Measurements from ENCODE around the gene FBXL20.

FBXL20 gene

GRCh38 chr17:39393736-39394135 is 7.7 kb downstream of the FBXL20 start (continued):
- no peak for TF ChIP-seq HOXA7 (CRISPR knock-in tag; IDR thresholded peaks at IDR 0.05; ENCODE audit: borderline replicate concordance)
- TF ChIP-seq AEBP2 (tag by site-specific recombination; IDR thresholded peaks at IDR 0.05; ENCODE audit: borderline replicate concordance): no peak
- no peak for TF ChIP-seq ZNF266 (tag by site-specific recombination; IDR thresholded peaks at IDR 0.05; ENCODE audit: low read depth)

DNA sequence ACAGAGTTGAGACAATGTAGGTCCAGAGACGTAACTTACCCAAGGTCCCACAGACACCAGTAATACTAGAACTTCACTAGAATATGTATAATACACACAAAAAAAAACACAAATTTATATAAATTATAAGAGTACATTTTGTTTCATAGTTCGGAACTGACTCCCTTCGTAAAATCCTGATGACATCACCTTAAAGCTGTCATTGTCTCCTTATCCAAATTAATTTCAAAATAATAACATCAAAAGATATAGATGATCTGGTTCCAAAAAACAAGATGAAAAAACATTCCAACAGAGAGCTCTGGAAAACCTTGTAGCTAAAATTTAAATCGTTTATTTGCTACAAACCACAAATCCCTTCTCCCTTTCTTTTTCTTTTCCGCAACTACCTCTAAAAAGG is 10.0 kb downstream of the FBXL20 start:
- CTCF ChIA-PET: no interaction called here

DNA sequence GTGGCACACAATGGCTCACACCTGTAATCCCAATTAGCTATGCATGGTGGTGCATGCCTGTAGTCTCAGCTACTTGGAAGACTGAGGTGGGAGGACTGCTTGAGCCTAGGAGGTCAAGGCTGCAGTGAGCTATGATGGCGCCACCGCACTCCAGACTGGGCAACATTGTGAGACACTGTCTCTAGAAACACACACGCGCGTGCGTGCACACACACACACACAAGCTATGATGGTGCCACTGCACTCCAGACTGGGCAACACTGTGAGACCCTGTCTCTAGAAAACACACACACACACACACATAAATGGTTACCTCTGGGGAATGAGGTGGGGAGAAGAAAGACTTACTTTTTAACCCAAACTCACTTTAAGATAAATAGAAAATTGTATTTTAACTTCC is 16.4 kb downstream of the FBXL20 start:
- Histone ChIP-seq H3K9me3 (ENCODE audit: control insufficient read depth, insufficient read depth, low read depth, low read length) (no peaks in the 10 kb centered on the region), H3K36me3 (ENCODE audit: control insufficient read depth in 2 of 2, insufficient read depth in 1 of 2, low read length in 2 of 2) (peaks cover 0 to 4% of the 10 kb centered on the region in 2 experiments; a peak in 2 of 3 replicates), H3K4me3 (ENCODE audit: low read depth, low read length) (no peak overlapping the region), H3K4me1 (ENCODE audit: control insufficient read depth, insufficient read depth, low read length) (no peaks in the 10 kb centered on the region), H3K27ac (ENCODE audit: extremely low read depth, low read depth, low read length) (no peak overlapping the region)
- ChIA-PET CTCF (interaction anchor here (1.2 kb wide), 1 partner anchor 10 kb away, joined by 3 read pairs; no protein-coding TSS in a partner anchor), POLR2A (interaction anchor here (0.6 to 1.7 kb wide), 2 partner anchors 16 to 21 kb away, joined by 3 to 6 read pairs; partner anchors contain the start of gene FBXL20)
- TF ChIP-seq ZFP41 (tag by site-specific recombination; IDR thresholded peaks at IDR 0.05; ENCODE audit: borderline replicate concordance) (no peak), ZNF121 (tag by site-specific recombination; IDR thresholded peaks at IDR 0.05) (peak; percentile 96), ZNF843 (tag by site-specific recombination; IDR thresholded peaks at IDR 0.05) (no peak), ZNF707 (tag by site-specific recombination; IDR thresholded peaks at IDR 0.05) (no peak), PRDM1 (tag by site-specific recombination; IDR thresholded peaks at IDR 0.05) (no peak)
- TF ChIP-seq, protein P1, sequence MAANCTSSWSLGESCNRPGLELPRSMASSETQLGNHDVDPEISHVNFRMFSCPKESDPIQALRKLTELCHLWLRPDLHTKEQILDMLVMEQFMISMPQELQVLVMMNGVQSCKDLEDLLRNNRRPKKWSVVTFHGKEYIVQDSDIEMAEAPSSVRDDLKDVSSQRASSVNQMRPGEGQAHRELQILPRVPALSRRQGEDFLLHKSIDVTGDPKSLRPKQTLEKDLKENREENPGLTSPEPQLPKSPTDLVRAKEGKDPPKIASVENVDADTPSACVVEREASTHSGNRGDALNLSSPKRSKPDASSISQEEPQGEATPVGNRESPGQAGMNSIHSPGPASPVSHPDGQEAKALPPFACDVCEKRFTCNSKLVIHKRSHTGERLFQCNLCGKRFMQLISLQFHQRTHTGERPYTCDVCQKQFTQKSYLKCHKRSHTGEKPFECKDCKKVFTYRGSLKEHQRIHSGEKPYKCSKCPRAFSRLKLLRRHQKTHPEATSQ (tag by site-specific recombination; IDR thresholded peaks at IDR 0.05): no peak

More for the DNA sequence above, 10.0 kb downstream of the FBXL20 start:
- no peaks in the 10 kb centered on the region for H3K4me1 ChIP-seq (ENCODE audit: control insufficient read depth, insufficient read depth, low read length)
- H3K36me3 ChIP-seq (ENCODE audit: control insufficient read depth in 2 of 2, insufficient read depth in 1 of 2, low read length in 2 of 2): peaks cover 0 to 14% of the 10 kb centered on the region in 2 experiments; a peak in 2 of 3 replicates
- TF ChIP-seq, protein P2, sequence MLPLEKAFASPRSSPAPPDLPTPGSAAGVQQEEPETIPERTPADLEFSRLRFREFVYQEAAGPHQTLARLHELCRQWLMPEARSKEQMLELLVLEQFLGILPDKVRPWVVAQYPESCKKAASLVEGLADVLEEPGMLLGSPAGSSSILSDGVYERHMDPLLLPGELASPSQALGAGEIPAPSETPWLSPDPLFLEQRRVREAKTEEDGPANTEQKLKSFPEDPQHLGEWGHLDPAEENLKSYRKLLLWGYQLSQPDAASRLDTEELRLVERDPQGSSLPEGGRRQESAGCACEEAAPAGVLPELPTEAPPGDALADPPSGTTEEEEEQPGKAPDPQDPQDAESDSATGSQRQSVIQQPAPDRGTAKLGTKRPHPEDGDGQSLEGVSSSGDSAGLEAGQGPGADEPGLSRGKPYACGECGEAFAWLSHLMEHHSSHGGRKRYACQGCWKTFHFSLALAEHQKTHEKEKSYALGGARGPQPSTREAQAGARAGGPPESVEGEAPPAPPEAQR (tag by site-specific recombination; IDR thresholded peaks at IDR 0.05): no peak
- TF ChIP-seq, protein P3, sequence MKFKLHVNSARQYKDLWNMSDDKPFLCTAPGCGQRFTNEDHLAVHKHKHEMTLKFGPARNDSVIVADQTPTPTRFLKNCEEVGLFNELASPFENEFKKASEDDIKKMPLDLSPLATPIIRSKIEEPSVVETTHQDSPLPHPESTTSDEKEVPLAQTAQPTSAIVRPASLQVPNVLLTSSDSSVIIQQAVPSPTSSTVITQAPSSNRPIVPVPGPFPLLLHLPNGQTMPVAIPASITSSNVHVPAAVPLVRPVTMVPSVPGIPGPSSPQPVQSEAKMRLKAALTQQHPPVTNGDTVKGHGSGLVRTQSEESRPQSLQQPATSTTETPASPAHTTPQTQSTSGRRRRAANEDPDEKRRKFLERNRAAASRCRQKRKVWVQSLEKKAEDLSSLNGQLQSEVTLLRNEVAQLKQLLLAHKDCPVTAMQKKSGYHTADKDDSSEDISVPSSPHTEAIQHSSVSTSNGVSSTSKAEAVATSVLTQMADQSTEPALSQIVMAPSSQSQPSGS (tag by site-specific recombination; IDR thresholded peaks at IDR 0.05; ENCODE audit: low read depth): peak; percentile 65; the same call in 1 of the 2 replicates
- no peaks in the 10 kb centered on the region for H3K9me3 ChIP-seq (ENCODE audit: control insufficient read depth, insufficient read depth, low read depth, low read length)
- POLR2A ChIA-PET: no interaction called here
- H3K4me3 ChIP-seq (ENCODE audit: low read depth, low read length): no peak overlapping the region
- no peak overlapping the region for H3K27ac ChIP-seq (ENCODE audit: extremely low read depth, low read depth, low read length)

- TF ChIP-seq ZNF23 (tag by site-specific recombination; IDR thresholded peaks at IDR 0.05; ENCODE audit: borderline replicate concordance) (0 out of 2 replicates have a peak, but pooled peaks have one; percentile 12), ZNF600 (tag by site-specific recombination; IDR thresholded peaks at IDR 0.05) (0 out of 2 replicates have a peak, but pooled peaks have one; percentile 36), YY1 (tag by site-specific recombination; IDR thresholded peaks at IDR 0.05) (no peak)
- TF ChIP-seq, protein P4, sequence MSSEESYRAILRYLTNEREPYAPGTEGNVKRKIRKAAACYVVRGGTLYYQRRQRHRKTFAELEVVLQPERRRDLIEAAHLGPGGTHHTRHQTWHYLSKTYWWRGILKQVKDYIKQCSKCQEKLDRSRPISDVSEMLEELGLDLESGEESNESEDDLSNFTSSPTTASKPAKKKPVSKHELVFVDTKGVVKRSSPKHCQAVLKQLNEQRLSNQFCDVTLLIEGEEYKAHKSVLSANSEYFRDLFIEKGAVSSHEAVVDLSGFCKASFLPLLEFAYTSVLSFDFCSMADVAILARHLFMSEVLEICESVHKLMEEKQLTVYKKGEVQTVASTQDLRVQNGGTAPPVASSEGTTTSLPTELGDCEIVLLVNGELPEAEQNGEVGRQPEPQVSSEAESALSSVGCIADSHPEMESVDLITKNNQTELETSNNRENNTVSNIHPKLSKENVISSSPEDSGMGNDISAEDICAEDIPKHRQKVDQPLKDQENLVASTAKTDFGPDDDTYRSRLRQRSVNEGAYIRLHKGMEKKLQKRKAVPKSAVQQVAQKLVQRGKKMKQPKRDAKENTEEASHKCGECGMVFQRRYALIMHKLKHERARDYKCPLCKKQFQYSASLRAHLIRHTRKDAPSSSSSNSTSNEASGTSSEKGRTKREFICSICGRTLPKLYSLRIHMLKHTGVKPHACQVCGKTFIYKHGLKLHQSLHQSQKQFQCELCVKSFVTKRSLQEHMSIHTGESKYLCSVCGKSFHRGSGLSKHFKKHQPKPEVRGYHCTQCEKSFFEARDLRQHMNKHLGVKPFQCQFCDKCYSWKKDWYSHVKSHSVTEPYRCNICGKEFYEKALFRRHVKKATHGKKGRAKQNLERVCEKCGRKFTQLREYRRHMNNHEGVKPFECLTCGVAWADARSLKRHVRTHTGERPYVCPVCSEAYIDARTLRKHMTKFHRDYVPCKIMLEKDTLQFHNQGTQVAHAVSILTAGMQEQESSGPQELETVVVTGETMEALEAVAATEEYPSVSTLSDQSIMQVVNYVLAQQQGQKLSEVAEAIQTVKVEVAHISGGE (tag by site-specific recombination; conservative IDR thresholded peaks at IDR 0.05; ENCODE audit: low read depth): no peak
- H3K9me3 ChIP-seq (ENCODE audit: control insufficient read depth, insufficient read depth, low read depth, low read length): no peaks in the 10 kb centered on the region
- H3K27ac ChIP-seq (ENCODE audit: extremely low read depth, low read depth, low read length): no peak overlapping the region
- POLR2A ChIA-PET: interaction anchor here (1.0 kb wide), 1 partner anchor 21 kb away, joined by 3 read pairs; the partner anchor contains the start of gene FBXL20
- H3K36me3 ChIP-seq (ENCODE audit: control insufficient read depth in 2 of 2, insufficient read depth in 1 of 2, low read length in 2 of 2): peaks cover 0 to 5% of the 10 kb centered on the region in 2 experiments; a peak in 1 of 3 replicates
- no peak overlapping the region for H3K4me3 ChIP-seq (ENCODE audit: low read depth, low read length)
- H3K4me1 ChIP-seq (ENCODE audit: control insufficient read depth, insufficient read depth, low read length): peaks cover 2% of the 10 kb centered on the region
- CTCF ChIA-PET: interaction anchor here (0.7 kb wide), 1 partner anchor 818 kb away, joined by 3 read pairs; no protein-coding TSS in a partner anchor
Observed at GRCh38 chr17:39380144-39380543, 21.3 kb downstream of the FBXL20 start.

Measured in HEK293 (cell line).